Measurements from ENCODE around the gene ABHD11. TPM values are rescaled to one million over a fixed set of nuclear protein-coding genes. Genes with fewer than 3 reads are reported as not detected.

The ABHD11 gene
- total RNA-seq, 1 donor from 2014 or later, result 16.4 TPM

DNA sequence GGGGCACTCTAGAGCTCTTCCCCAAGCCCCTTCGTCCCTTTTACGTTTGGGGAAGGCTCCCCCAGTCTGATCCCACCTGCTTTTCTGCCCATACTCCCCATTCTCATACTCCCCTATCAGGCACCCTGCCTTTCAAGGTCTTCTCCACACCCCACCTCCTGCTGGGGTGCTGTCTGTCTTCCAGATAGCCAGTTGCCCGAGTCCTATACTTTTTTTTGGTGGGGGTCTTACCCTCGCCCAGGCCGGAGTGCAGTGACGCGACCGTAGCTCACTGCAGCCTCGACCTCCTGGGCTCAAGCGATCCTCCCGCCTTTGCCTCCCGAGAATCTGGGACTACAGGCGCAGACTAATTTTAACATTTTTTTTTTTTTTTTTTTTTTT, 775 bp upstream of the ABHD11 start:
- Mint-ChIP-seq H3K4me3 (ENCODE audit: unreplicated experiment) (peak overlapping the region; percentile 91), H3K27ac (ENCODE audit: unreplicated experiment) (peak overlapping the region; percentile 84), H3K4me1 (ENCODE audit: unreplicated experiment) (peaks cover 14% of the 10 kb centered on the region), H3K9me3 (ENCODE audit: unreplicated experiment) (no peaks in the 10 kb centered on the region), H3K36me3 (ENCODE audit: low read depth, unreplicated experiment) (no peaks in the 10 kb centered on the region), H3K27me3 (ENCODE audit: unreplicated experiment) (peaks cover 8% of the 10 kb centered on the region)
- TF ChIP-seq CTCF (IDR thresholded peaks at IDR 0.05; ENCODE audit: unreplicated experiment), result no peak
- DNase-seq (ENCODE audit: low spot score), result no peak

GRCh38 chr7:73738220-73738611, 386 bp downstream of the ABHD11 start:
- Mint-ChIP-seq H3K9me3 (ENCODE audit: unreplicated experiment) (no peaks in the 10 kb centered on the region), H3K4me1 (ENCODE audit: unreplicated experiment) (peaks cover 8% of the 10 kb centered on the region), H3K27me3 (ENCODE audit: unreplicated experiment) (peaks cover 4% of the 10 kb centered on the region), H3K4me3 (ENCODE audit: unreplicated experiment) (peak overlapping the region; percentile 88), H3K36me3 (ENCODE audit: low read depth, unreplicated experiment) (no peaks in the 10 kb centered on the region), H3K27ac (ENCODE audit: unreplicated experiment) (no peak overlapping the region)
- TF ChIP-seq CTCF (IDR thresholded peaks at IDR 0.05; ENCODE audit: unreplicated experiment), result no peak
- DNase-seq (ENCODE audit: low spot score), result peak; percentile 48

DNA sequence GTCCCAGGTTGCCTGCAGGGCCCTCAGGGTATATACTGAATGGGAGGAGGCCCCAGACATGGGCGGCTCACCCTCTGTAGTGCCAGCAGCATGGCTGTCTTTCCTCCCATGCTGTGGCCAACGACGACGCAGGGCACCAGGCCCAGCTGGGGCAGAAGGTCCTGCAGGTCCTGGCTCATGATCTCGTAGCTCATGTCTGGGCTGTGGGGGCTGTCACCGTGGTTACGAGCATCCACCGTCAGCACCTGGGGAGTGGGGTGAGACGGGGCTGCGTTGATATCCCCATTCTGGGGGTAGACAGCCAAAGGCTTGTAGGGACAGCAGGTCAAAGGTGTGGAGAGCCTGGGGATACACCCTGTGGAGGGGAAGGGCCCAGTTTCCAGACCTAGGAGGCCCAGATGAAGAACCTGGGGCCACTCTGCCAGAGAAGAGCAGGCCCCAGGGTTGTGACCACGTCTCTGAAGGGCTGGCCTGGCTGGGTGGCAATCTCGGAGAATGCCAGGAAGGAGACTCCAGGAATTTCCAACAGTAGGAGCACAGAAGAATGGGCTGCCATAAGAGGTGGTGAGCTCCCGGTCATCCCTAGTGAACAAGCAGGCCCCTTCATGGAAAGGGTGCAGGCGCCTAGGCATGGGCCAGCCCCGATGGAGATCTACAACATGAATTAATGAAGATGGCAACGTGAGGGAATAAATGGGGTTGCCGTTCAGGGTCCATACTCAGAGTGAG, 947 bp downstream of the ABHD11 start:
- Mint-ChIP-seq H3K9me3 (ENCODE audit: unreplicated experiment) (no peaks in the 10 kb centered on the region), H3K4me3 (ENCODE audit: unreplicated experiment) (peak overlapping the region; percentile 88), H3K36me3 (ENCODE audit: low read depth, unreplicated experiment) (no peaks in the 10 kb centered on the region), H3K27ac (ENCODE audit: unreplicated experiment) (no peak overlapping the region), H3K27me3 (ENCODE audit: unreplicated experiment) (peaks cover 3% of the 10 kb centered on the region), H3K4me1 (ENCODE audit: unreplicated experiment) (peaks cover 5% of the 10 kb centered on the region)
- no peak for TF ChIP-seq CTCF (IDR thresholded peaks at IDR 0.05; ENCODE audit: unreplicated experiment)
- no peak for DNase-seq (ENCODE audit: low spot score)

- no peak for DNase-seq (ENCODE audit: low spot score)
- no peaks in the 10 kb centered on the region for H3K4me1 Mint-ChIP-seq (ENCODE audit: unreplicated experiment)
- H3K36me3 Mint-ChIP-seq (ENCODE audit: low read depth, unreplicated experiment), result no peaks in the 10 kb centered on the region
- H3K27ac Mint-ChIP-seq (ENCODE audit: unreplicated experiment), result no peak overlapping the region
- H3K27me3 Mint-ChIP-seq (ENCODE audit: unreplicated experiment), result peaks cover 3% of the 10 kb centered on the region
- no peak overlapping the region for H3K4me3 Mint-ChIP-seq (ENCODE audit: unreplicated experiment)
- no peak for TF ChIP-seq CTCF (IDR thresholded peaks at IDR 0.05; ENCODE audit: unreplicated experiment)
- H3K9me3 Mint-ChIP-seq (ENCODE audit: unreplicated experiment), result no peaks in the 10 kb centered on the region
Measured at GRCh38 chr7:73736885-73737284, 1.7 kb downstream of the ABHD11 start.

DNA sequence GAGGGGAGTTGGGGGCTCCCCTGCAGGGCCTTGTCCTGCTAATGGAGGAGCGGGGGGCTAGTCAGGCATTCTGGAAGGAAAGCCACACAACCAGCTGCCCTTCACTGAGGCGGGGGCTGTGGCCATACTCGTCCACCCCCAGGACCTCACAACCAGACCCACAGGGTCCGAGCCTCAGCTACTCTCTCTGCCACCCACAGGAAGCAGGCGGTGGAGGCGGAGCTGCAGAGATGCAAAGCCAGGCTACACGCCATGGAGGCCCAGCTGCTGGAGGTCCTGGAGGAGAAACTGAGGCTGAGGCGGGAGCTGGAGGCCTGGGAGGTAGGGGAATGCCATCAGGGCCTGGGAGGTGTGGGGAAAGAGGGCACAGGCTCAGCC, 3.1 kb downstream of the ABHD11 start:
- H3K36me3 Mint-ChIP-seq (ENCODE audit: low read depth, unreplicated experiment), result no peaks in the 10 kb centered on the region
- no peak overlapping the region for H3K27ac Mint-ChIP-seq (ENCODE audit: unreplicated experiment)
- no peak for DNase-seq (ENCODE audit: low spot score)
- no peak overlapping the region for H3K4me3 Mint-ChIP-seq (ENCODE audit: unreplicated experiment)
- H3K4me1 Mint-ChIP-seq (ENCODE audit: unreplicated experiment), result peaks cover under 1% of the 10 kb centered on the region
- no peaks in the 10 kb centered on the region for H3K9me3 Mint-ChIP-seq (ENCODE audit: unreplicated experiment)
- TF ChIP-seq CTCF (IDR thresholded peaks at IDR 0.05; ENCODE audit: unreplicated experiment), result no peak
- peaks cover 3% of the 10 kb centered on the region for H3K27me3 Mint-ChIP-seq (ENCODE audit: unreplicated experiment)
